GM18511 (cell line): ENCODE results near the gene TRMO.

ENCODE experiments used
- ATAC-seq: cut with Tn5 transposase; IDR thresholded peaks from one replicate; pipeline ENCODE4 v1.9.1; 2021; ENCODE audit warnings: mild to moderate bottlenecking, moderate library complexity; ENCODE audit not compliant: unreplicated experiment

TRMO gene

DNA sequence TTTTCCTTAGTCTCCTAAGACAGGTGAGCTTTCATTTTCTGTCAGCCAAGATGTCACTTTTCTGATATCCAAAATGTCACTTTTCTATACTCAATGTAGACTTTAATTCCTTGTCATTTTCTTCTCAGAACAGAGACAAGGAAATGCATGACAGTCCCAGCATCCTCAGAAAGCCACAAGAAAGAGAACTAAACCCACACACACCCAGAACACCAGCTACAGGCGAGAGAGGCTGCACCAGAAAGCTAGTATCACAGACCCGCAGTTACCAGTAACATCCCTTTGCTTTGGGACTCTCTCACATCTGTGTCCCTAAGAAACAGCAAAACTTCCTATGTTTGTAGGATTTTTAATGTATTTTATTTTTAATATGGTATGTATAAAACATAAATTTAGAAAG is 17.1 kb downstream of the TRMO start:
- no peak for ATAC-seq

DNA sequence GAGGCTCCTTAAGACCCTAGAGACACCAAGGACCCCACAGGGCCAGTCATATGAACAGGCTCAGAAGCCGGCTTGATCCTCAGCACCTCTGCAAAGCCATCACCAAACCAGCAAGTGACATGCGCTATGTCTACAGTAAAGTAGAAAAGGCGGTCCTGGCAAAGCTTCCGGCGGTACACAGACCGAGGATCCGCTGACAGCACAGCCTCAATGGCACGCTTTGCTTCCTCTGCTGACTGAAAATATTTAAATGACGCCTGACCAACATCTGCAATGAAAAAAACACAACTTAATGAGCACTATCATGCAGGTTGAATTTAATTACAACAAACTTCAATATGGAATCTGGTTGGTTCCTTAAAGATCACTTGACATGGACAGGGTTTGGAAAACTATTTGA is 17.6 kb downstream of the TRMO start:
- ATAC-seq = no peak

GRCh38 chr9:97903177-97903576 is 19.1 kb downstream of the TRMO start:
- no peak for ATAC-seq

- no peak for ATAC-seq
These were observed 21.3 kb downstream of the TRMO start for GRCh38 chr9:97900738-97901565.

DNA sequence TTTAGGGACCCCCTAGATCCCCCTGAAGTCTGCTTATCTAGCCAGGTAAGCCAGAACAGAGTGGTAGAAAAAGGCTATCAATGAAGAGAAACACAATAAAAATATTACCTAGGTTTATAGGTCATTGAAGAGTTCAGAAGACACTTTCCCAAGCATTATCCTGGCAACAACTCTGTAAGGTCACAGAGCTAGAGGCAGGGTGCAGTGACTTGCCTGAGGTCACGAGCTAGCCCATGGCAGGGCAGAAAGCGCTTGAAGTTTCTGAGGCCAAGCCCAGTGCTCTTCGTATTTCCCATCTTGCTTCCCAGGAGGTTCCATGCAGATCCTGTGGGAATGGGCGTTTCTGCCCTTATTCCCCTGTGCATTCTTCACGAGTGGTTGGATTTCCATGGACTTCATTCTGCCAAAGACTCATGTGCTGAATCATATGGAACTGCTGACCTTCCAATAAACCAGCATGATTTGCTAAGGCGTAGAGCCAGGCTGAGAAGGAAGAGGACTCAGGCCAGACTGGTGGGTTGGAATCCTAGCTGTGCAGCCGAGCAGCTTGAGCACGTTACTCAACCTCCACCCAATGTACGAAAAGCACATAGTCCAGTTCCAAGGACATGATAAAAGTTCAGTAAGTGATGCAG is 22.1 kb downstream of the TRMO start:
- no peak for ATAC-seq

GRCh38 chr9:97895695-97896332 is 26.5 kb downstream of the TRMO start:
- no peak for ATAC-seq

GRCh38 chr9:97895211-97895610 is 27.1 kb downstream of the TRMO start:
- ATAC-seq = no peak

- no peak for ATAC-seq
These were observed 29.9 kb downstream of the TRMO start for GRCh38 chr9:97892421-97892820.

GRCh38 chr9:97891736-97892135 is 30.6 kb downstream of the TRMO start:
- no peak for ATAC-seq

GRCh38 chr9:97889941-97890887 is 32.1 kb downstream of the TRMO start:
- ATAC-seq = no peak

GRCh38 chr9:97880336-97880735 is 42.0 kb downstream of the TRMO start:
- no peak for ATAC-seq

DNA sequence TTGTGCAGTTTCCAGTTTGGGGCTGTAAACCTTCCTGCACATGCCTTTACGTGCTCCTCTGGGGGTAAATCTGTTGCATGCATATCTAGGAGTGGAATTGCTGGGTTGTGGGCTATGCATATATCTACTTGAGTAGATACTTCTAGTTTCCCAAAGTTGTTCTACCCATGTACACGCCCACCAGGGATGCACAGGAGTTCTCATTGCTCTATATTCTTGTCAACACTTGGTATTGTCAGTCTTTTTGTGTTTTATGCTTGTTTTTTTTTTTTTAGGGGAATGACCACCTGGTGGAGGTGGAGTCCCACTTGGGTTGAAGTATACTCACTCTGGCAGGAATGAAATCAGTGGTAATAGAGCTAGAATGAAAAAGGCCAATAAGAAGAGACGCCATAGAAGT is 46.2 kb downstream of the TRMO start:
- ATAC-seq = no peak

- ATAC-seq = no peak
These were observed 47.2 kb downstream of the TRMO start for GRCh38 chr9:97875111-97875510.

DNA sequence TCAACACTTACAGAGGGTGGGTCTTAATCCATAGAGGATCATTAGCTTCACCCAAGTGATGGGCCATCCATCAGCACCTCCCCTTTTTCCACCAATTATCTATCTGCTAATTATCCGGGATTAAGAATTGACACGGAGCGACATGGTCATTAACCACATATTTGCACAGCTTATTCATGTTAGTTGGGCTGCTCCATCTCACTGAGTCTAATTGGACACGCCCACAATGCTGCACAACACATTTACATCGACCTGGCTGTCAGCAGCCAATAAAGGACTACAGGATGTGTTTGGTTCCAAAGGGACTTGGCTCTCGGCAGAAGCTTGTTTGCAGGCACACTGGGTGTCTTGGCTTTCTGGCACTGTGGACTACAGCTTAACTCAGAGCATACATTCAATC is 47.7 kb downstream of the TRMO start:
- no peak for ATAC-seq

DNA sequence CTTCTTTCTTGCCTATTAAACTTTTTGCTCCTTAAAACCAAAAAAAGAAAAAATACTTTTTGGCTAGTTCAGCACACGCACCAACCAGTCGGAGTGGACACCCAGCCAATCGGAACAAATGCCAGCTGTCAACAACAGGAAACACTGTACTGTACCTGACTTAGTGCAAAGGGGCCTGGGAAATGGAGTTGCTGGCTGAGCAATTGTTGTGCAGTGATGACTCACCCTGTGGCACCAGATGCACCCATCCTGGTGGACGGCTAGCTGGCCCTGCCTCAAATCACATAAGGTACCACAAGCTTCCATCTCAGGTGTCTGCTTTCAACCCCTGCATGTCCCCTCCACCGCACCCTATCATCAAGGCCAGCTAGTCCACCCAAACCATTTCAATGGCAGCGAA is 48.4 kb downstream of the TRMO start:
- ATAC-seq = no peak

- no peak for ATAC-seq
These were observed 48.9 kb downstream of the TRMO start for GRCh38 chr9:97873425-97873824.

GRCh38 chr9:97868859-97869258 is 53.4 kb downstream of the TRMO start:
- ATAC-seq = no peak

DNA sequence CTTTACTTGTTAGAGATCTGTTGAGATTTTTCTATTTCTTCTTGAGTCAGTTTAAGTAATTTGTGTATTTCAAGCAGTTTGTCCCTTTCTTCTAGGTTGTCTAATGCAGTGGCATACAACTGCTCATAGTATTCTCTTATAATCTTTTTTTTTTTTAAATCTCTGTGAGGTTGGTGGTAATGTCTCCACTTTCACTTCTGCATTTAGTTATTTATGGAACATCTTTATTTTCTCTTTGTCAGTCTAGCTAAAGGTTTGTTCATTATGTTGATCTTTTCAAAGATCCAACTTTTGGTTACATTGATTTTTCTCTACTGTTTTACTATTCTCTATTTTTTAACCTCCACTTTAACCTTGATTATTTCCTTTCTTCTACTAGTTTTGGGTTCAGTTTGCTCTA is 55.5 kb downstream of the TRMO start:
- ATAC-seq = no peak

GRCh38 chr9:97866300-97866699 is 56.0 kb downstream of the TRMO start:
- no peak for ATAC-seq

- ATAC-seq = no peak
These were observed 57.9 kb downstream of the TRMO start for GRCh38 chr9:97864396-97864795.

DNA sequence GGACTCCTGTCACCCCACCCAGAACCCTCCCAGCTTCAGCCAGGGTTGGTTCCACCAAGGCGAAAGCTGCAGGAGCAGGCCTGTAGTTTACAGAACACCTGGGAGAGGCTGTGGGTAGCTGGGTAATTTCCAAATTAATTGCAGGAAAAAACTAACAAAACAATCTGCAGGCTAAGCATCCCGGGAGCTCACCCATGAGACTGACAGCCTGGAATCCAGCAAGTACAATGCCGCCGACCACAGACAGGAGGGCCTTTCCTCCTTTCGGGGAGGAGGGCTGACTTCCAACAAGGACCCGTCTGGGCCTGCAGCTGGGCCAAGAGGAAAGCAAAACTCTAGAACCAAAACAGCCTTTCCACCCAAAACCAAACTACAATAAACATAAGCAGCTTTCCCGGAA is 59.0 kb downstream of the TRMO start:
- no peak for ATAC-seq
